Measurements from ENCODE around the gene VEGFB.

The VEGFB gene

DNA sequence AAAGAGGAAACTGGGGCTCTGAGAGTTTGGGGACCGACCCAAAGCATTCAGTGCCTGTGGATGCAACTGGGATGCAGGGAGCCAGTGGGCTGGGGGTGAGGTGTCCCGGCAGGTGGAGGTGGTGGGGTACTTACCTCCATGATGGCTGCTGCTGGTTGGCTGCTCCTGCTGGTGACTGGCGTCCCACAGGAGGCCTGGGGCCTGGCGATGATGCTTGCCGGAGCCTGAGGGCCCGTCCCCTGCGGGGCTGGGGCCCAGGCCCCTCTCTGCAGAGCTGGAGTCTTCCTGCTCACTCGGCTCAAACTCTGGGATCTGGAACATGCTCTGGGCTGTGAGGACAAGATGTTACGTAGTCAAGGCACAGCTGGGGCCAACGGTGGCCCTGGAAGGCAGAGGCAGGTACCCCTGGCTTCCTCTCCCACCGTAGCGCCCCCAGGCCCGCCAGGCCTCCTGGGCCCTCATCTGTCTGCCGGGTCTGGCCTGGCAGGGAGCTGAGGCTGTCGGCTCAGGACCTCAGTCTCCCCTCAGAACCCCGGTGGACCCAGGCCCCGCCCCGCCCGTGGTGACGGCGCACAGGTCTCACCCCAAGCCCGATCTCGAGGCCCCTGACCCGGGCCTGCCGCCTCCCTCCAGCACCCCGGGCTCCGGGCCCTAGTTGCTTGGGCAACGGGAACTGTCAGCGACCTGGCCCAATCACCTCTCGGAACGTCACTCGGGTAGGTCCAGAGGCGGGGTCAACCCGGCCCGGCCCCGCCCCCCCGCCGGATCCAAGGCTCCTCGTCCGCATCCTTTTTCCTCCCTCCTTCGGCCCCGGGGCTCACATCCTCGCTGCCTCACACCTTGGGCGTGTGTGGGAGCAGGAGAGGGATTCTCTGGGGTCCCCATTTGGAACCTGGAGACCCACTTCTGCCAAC lies 49.9 kb downstream of the VEGFB start, which contains the start of gene BAD:
TSS of gene BAD (minus strand) at position 618 of the 914 bp plus-strand sequence. CDS start at position 321, 297 bp downstream.
- DNase-seq (ENCODE audit: low read depth): peak; percentile 85

DNA sequence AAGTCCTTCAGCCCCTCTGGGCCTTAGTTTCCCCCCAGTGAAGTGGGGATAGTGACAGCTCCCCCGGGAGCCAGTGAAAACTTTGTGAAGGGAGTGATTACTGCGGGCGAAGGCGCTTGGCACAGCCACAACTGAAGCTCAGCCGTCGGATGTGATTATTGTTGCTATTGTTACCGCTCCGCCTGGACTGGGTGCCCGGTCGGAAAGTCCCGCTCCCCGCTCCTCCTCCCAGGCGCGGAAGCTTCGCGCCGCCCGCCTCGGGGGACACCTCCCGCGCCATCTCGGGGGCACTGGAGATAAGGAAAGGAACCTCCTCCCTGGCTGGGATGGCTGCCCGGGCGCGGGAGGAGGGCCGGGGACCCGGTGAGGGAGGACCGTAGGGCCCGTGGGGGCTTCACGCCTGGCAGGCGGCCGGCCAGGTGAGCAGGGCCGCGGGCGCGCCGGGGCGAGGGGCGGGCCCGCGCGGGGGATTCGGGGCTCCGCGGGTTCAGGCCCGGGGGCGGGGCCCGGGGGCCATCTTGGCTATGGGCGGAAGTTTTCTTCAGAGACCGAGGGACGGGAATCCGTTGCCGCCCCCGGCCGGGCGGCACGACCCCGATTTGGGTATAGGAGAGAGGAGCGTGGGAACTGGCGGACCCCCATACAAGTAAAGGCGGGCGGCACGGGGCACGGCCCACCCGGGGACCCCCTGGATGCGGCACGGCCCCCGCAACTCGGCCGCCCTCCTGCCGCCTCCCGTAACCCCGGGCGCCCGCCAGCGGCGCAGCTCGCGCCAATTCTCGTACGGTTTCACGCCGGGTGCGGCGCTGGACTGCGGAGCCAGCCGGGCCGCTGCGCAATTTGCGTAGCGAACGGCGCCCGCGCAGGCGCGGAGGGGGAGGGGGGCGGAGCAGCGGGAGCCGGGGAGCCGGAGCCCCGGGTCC lies 50.8 kb downstream of the VEGFB start, which contains the start of gene GPR137:
TSS of gene GPR137 (plus strand) at position 887 of the 923 bp plus-strand sequence. CDS start 677 bp downstream, outside the sequence.
- DNase-seq (ENCODE audit: low read depth): peak; percentile 90

DNA sequence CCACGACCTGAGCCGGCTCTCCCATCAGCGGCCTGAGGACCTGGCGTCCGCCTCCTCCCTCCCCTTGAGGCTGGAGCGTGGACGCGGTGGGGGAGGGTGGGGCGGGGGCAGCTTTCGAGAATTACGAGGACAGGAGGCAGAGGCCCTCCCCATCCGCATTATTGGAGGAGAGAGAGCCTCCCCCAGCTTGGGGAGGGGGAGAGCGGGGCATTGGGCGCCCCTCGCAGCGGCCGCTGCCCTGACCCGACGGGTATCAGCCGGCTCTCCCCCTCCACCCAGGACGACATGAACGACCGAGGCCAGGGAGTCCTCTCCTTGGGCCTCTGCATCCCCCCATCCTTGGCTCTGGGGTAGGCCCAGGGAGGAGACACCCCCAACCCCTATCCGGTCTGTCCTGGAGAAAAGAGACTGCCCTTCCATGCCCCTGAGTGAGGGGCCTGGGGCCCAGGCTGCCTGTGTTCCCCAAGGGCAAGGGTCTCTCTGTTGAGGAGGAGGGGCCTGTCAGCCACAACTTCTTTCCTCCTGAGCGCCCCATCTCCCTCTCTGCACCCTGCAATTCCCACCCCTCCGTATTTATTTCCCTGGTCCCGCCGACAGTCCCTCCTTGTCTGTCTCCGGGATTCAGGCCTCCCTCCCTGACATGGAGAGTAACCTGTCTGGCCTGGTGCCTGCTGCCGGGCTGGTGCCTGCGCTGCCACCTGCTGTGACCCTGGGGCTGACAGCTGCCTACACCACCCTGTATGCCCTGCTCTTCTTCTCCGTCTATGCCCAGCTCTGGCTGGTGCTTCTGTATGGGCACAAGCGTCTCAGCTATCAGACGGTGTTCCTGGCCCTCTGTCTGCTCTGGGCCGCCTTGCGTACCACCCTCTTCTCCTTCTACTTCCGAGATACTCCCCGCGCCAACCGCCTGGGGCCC lies 51.8 kb downstream of the VEGFB start:
- no peak for DNase-seq (ENCODE audit: low read depth)

DNA sequence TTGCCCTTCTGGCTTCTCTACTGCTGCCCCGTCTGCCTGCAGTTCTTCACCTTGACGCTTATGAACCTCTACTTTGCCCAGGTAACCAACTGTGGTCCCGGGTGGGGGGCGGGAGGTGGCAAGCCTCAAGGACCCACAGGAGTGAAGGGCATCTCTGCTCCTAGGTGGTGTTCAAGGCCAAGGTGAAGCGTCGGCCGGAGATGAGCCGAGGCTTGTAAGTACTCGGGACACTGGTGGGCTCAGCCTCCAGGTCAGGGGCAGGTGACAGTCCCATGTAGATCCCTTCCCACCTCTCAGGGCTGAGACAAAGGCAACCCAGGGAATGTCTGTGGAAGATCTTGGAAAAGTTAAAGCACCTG lies 52.4 kb downstream of the VEGFB start:
- no peak for DNase-seq (ENCODE audit: low read depth)

DNA sequence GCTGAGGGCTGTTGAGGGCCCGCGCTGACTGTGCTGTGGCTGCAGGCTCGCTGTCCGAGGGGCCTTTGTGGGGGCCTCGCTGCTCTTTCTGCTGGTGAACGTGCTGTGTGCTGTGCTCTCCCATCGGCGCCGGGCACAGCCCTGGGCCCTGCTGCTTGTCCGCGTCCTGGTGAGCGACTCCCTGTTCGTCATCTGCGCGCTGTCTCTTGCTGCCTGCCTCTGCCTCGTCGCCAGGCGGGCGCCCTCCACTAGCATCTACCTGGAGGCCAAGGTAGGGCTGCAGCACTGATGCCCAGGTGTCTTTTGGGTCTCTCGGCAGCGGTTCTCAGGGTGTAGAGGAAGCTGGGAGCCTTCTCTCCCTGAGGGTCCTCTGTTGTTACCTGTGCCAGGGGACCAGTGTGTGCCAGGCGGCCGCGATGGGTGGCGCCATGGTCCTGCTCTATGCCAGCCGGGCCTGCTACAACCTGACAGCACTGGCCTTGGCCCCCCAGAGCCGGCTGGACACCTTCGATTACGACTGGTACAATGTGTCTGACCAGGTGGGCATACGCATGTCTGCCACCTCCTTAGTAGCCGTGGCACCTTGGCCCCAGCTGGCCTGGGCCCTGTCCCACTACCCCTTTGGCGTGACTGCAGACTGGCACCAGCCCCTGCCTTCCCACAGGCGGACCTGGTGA lies 53.4 kb downstream of the VEGFB start:
- DNase-seq (ENCODE audit: low read depth): no peak

DNA sequence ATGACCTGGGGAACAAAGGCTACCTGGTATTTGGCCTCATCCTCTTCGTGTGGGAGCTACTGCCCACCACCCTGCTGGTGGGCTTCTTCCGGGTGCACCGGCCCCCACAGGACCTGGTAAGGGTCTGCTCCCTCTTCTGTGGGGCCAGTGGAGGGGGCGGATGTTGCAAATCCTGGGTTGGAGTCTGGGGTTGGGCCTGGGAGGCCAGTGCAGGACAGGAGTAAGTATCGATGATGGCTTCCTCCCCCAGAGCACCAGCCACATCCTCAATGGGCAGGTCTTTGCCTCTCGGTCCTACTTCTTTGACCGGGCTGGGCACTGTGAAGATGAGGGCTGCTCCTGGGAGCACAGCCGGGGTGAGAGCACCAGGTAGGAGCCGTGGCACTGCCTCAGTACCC lies 54.0 kb downstream of the VEGFB start:
- DNase-seq (ENCODE audit: low read depth): no peak

Data from stimulated activated CD8-positive, alpha-beta memory T cell treated with anti-CD3 and anti-CD28 coated beads, Interleukin-12 subunit alpha, Interleukin-12 subunit beta, amount 100 ng/mL, for 4 hours (primary cell).